ENCODE data around the gene ZER1.
"Not testable (repeated sequence)": the region's sequence is repeated elsewhere in the genome, so short reads cannot be mapped to it uniquely, and the experiment has no call there.

The ZER1 gene

DNA sequence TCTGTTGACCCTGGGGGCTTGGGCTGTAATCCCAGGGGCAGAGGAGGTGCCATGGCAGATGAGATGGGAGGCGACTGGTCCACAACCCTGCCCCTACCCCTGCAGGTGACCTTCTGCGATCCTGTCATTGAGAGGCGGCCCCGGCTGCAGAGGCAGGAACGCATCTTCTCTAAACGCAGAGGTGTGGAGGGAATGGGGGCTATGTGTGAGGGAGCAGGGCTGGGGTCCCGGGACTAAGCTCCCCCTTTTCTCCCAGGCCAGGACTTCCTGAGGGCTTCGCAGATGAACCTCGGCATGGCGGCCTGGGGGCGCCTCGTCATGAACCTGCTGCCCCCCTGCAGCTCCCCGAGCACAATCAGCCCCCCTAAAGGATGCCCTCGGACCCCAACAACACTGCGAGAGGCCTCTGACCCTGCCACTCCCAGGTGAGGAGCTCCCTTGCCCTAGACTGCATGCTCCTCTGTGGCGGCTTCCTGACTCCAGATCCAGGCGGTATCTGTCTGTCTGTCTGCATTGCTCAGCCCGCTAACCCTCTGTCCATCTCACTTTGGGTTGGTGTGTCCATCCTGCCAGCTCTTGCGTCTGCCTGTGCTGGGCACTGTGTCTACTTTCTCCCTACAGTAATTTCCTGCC lies 57.7 kb downstream of the ZER1 start:
- no peak for DNase-seq

DNA sequence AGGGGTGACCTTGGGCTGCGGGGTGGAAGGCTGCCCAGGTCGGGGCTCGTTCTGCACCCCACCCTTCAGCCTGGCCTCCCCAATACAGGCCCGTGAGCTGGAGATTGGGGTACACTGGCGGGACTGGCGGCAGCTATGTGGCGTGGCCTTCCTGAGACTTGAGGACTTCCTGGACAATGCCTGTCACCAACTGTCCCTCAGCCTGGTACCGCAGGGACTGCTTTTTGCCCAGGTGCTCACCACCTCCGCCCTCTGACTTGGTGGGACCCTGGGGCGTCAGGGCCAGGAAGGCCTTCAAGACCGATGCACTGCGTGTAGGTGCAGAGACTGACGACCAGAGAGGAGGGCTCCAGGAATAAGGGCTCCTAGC lies 58.3 kb downstream of the ZER1 start:
- DNase-seq, result no peak

DNA sequence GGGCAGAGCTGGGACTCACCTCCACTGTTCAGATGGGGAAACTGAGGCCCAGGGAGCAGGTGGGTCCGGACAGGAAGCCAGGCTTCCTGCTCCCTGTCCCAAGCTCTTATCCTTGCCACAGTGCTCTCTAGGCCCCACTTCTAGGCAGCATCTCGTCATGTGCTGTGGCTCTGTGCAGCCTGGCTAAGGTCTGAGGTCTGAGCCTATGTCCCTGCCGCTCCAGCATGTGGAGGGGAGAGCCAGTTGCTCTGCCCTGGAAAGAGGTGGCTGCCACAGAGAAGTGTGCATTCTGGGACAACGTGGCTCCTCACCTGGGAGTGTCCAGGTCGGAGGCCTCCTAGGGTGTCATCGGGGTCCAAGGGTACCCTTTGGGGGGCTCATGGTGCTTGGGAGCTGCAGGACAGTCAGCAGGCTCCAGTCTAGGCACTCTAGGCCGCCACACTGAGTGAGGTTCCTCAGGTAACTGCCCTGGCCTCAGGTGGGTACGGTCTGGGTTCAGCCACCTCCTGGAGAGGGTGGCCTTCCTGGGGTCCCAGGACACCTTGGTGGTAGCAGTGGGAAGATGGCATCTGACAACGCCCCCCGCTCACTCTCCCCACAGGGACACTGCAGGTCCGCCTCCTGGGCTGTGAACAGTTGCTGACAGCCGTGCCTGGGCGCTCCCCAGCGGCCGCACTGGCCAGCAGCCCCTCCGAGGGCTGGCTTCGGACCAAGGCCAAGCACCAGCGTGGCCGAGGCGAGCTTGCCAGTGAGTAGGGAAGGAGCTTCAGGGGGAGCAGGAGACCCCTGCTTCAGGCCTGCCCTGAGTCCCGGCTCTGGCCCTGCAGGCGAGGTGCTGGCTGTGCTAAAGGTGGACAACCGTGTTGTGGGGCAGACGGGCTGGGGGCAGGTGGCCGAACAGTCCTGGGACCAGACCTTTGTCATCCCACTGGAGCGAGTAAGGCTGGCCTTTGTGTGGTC lies 59.0 kb downstream of the ZER1 start:
- DNase-seq, result no peak

DNA sequence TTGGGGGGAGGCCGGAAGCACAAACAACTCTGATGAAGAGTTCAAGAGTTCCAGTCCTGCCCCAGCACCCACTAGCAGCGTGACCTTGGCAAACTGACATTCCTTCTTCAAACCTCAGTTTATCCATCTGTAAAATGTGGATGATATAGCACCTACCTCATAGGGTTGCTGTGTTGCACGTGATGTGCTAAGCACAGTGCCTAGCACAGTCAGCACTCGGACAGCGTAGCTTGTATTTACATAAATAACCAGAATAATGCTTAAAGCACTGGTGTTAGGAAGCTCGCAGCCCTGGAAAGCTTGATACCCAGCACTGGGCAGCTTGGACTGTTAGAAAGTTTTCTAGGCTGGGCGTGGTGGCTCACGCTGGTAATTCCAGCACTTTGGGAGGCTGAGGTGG lies 64.3 kb downstream of the ZER1 start:
- DNase-seq, result no peak

DNA sequence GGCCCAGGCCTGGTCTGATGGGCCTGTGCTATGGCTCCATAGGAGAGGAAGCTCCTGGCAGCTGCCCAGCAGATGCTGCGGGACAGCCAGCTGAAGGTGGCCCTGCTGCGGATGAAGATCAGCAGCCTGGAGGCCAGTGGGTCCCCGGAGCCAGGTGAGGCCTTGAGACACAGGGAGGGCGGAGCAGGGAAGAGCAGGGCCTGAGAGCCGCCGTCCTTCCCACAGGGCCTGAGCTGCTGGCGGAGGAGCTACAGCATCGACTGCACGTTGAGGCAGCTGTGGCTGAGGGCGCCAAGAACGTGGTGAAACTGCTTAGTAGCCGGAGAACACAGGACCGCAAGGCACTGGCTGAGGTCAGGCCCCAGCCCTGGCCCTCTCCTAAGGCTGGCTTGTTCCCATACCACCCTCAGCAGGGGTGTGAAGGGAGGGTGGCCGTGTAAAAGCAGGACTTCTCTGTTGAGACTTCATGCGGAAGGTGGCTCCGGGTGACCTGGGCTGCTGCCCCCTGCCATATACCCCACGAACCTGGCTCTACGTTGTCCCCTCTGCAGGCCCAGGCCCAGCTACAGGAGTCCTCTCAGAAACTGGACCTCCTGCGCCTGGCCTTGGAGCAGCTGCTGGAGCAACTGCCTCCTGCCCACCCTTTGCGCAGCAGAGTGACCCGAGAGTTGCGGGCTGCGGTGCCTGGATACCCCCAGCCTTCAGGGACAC lies 64.9 kb downstream of the ZER1 start:
- DNase-seq, result no peak

DNA sequence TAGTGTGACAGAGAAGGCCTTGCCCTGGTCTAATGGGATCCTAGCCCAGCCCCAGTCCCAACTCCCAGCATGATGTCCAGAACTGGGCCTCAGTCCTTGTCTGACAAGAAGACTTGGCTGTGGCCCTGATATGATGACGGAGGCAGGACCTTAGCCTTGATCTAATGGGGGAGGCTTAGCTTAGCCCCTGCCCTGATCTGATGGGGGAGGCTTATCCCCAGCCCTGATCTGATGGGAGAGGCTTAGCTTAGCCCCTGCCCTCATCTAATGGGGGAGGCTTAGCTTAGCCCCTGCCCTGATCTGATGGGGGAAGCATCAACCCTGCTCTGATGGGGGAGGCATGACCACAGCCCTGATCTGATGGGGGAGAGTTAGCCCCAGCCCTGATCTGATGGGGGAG lies 65.7 kb downstream of the ZER1 start:
- no peak for DNase-seq

DNA sequence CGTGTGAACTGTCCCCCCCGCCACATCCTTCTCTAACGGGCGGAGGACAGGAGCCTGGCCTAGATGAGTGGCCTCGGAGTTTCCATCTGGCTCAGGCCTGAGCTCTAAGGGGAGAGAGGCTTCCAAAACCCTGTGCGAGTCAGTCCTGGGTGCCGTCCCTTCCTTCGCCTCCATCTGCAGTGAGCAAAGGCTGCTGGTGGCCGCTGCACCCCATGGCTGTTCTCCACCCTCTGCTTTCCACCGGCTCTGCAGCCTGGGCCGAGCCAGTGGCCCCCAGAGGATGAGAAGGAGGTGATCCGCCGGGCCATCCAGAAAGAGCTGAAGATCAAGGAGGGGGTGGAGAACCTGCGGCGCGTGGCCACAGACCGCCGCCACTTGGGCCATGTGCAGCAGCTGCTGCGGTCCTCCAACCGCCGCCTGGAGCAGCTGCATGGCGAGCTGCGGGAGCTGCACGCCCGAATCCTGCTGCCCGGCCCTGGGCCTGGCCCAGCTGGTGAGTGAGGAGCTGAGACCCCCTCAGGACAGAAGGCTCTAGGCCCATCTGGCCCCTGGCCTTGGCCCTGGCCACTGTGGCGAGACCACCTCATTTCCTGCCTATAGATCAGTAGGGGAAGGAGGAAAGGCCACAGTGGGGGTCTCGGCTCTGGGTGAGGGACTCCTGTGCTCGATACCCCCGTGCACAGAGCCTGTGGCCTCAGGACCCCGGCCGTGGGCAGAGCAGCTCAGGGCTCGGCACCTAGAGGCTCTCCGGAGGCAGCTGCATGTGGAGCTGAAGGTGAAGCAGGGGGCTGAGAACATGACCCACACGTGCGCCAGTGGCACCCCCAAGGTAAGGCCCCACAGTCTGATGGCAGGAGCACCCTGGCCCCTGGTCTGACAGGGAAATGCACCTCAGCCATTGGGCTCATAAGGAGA lies 66.4 kb downstream of the ZER1 start:
- no peak for DNase-seq

DNA sequence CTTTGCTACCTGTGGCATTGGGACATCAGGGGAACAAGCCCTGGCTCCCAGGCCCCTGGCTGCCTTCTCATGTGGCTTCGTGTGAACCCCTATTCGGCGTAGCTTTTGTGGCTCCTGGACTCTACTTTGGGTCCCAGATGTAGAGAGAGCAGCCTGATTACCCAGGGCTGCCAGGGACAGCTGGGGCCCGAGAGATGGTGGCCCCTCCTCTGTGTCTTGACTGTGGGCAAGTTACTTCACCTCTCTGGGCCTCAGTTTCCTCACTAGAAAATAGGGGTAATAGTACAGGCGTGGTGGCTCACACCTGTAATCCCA lies 67.4 kb downstream of the ZER1 start:
- no peak for DNase-seq

DNA sequence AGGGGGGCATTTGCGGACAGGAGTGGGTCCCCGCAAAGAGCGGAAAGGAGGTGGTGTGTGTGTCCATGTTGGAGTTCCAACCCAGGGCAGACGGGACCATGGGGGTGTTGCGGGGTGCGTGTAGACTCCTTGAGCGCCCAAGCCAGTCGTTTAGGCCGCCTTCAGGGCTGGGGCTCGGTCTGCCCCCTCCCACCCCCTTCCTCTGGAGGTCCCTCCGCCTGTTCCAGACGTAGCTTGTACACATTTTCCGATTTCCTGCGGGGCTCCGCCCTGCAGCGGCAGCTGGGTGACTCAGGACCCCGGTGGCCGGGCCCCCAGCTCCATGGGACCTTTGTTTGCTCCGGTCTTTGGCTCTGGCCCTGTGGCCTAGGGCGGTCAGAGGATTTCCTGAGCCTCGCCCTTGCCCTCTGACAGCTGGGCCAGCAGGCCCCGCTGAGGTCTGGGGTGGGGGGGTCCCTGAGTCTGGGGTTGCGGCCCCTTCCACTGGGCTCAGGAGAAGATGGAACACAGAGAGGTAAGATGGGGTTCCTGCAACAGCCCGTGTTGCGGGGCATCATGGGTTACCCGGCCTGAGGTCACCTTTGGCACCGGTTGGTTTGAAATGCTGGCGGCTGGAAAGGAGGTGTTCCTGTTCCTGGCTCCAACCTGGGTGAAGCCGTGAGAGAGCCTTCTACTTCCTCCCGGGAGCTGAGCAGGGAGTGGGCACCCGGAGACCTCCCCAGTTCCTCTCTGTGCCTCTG lies 67.9 kb downstream of the ZER1 start:
- DNase-seq, result no peak

DNA sequence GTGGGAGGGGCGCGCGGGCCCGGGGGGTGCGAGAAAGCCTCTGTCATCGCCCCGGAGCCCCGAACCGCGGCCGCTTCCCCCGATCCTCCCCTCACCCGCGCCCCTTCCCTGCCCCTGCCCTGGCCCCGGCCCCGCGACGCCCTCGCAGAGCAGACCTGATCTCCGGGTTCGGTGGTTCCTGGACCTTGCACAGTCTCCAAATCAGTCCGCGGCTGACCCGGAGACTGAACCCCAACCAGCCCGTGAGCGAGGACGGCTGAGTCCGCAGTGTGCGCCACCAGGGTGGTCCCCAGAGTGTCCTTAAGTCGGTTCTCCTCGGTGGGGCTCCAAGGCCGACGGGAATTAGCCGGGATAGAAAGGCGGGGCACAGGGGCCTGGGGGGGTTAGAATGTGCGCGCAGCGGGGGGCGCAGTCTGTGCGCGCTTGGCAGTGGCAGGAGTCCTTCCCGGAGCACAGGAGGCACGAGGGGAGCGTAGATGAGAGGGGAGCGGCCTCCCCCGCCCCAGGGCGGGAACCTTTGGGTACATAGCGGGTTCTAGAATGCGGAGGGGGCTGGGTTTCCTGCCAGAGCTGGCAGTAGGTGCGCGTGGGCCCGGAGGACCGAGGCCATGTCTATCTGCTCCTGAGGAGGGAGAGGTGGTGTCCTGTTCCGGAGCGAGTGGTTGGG lies 68.6 kb downstream of the ZER1 start:
- peak; percentile 58 for DNase-seq

DNA sequence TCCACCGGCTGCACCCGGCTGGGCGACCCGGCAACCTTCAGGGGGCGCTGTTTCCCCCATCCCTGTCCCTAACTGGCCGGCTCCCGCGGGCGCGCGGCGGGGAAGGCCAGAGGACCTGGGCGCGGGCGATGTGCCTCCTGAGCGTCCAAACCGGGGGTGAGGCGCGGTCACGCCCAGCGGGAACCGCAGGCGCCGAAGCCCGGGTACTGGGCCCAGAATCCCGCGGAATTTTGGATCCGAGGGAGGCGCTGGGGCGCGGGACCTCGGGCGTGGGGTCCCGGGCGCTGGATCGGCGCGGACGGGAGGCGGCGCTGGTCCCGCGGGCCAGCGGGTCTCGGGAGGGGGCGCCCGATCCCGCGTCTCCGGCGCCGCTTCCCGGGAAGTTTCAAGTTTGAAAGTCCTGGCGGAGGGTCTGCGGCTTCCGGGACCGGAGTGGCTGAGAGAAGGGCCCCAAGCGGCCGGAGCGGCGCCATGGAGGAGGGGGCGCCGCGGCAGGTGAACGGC lies 69.2 kb downstream of the ZER1 start, which contains the start of gene PKN3:
PKN3 (plus strand) TSS at position 59 of the 504 bp plus-strand sequence; CDS start at position 472, 413 bp downstream.
- DNase-seq, result peak; percentile 87

DNA sequence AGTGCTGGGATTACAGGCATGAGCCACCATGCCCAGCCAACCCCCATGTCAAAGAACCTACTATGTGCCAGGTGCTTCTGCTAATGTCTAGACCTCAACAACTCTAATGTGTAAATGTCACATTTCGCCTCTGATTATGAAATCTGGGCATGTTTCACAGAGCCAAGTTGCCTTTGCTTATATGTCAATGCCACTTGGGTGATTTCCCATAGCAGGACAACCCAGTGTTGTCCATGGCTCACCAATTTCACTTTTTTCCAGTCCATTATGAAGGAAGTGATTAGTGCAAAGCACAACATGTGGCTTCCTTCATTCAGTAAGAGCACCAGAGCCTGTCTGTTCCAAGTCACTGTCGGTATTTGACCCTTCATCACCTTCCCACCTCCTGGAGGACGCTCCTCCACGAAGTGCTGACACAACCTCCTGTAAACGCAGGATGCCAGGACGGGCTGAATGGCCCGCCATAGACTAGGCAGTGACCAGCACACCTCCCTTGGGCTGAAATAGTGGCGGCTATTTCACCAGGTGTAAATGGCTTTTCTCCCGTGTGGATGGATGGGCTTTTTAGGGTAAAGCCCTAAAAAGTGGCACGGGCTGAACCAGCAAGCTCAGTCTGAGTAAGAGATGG lies 70.4 kb downstream of the ZER1 start:
- DNase-seq, result no peak

DNA sequence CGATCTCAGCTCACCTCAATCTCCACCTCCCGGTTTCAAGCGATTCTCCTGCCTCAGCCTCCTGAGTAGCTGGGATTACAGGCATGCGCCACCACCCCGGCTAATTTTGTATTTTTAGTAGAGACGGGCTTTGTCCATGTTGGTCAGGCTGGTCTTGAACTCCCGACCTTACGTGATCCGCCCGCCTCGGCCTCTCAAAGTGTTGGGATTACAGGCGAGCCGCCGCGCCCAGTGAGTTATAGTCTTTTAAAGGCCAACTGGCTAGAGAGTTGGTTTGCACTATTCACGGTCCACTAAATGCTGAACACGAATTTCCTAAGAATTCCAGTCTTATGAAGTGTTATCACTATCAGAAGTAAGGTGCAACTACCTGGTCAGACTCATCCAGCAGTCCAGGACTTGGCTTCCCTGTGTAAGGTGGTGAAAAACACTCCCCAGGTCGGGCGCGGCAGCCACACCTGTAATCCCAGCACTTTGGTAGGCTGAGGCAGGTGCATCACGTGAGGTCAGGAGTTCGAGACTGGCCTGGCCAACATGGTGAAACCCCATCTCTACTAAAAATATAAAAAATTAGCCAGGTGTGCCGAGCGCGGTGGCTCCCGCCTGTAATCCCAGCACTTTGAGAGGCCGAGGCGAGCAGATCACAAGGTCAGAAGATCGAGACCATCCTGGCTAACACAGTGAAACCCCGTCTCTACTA lies 72.5 kb downstream of the ZER1 start:
- DNase-seq, result not testable (repeated sequence)

DNA sequence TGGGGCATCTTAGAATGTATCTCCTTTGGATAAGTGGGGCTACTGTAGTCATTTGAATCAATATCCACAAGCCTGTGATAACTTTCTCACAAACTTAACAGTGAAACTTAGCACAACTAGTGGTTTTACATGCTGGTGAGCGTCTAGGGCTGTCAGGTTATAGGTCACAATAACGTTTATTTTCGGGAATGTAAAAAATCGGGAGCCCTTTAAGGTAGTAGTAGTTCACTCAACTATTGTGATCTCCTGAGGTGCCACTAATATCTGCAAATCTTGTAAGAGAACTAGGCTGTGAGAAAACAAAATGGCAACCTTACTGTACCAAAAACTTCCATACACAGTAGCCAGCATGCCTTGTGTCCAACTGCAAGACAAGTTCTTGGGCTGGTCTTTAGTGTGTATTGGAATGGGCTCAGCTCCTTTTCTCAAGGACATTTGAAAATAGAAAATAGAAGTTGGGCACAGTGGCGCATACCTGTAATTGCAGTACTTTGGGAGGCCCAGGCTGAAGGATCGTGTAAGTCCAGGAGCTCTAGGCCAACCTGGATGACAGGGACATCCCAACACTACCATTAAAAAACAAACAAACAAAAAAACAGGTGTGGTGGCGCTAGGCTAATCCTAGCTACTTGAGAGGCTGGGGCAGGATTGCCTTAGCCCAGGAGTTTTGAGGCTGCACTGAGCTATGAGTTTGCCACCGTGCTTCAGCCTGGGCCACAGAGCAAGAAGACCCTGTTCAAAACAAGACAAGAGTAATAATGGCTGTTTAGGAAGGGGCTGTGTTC lies 74.6 kb downstream of the ZER1 start:
- DNase-seq, result no peak

DNA sequence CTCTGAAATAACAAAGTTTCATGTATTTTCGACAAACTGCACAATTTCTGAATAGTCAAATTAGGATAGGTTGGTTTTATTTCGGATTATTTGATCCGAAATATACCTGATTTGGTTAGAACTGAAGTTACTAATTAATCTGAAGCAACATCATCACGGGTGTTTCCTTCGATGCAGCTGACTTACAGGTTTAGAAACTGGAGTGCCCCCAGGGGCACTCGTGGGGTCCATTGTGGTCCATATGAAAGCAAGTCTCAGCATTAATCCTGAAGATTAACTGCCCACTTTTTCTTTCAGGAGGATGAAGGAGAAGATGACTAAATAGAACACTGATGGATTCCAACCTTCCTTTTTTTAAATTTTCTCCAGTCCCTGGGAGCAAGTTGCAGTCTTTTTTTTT lies 77.4 kb downstream of the ZER1 start:
- no peak for DNase-seq

DNA sequence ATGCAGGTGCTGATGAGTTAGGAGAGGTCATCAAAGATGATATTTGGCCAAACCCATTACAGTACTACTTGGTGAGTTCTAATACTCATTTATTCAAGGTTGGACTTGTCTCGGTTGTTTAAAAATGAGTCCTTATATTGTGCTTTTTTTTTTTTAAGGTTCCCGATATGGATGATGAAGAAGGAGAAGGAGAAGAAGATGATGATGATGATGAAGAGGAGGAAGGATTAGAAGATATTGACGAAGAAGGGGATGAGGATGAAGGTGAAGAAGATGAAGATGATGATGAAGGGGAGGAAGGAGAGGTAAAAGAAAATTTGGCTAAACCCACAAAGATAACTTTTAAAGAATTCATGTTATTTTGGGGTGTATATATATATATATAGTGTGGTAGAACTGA lies 78.0 kb downstream of the ZER1 start:
- DNase-seq, result not testable (repeated sequence)

DNA sequence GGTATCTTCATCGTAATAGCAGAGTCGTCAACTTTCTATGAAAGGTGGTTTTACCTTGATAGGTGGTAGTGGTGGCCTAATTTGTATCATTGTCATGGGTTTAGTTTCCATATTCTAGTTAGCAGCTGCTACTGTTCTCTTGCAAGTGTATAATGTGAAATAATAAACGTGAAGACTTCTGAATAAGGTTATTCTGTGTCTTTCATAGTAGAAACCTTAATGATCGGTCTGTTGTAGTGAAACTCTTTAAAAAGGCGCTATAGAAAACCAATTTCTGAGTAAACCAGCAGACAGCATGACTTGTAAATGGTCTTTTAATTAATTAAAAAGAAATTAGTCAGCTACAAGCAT lies 81.1 kb downstream of the ZER1 start:
- no peak for DNase-seq

DNA sequence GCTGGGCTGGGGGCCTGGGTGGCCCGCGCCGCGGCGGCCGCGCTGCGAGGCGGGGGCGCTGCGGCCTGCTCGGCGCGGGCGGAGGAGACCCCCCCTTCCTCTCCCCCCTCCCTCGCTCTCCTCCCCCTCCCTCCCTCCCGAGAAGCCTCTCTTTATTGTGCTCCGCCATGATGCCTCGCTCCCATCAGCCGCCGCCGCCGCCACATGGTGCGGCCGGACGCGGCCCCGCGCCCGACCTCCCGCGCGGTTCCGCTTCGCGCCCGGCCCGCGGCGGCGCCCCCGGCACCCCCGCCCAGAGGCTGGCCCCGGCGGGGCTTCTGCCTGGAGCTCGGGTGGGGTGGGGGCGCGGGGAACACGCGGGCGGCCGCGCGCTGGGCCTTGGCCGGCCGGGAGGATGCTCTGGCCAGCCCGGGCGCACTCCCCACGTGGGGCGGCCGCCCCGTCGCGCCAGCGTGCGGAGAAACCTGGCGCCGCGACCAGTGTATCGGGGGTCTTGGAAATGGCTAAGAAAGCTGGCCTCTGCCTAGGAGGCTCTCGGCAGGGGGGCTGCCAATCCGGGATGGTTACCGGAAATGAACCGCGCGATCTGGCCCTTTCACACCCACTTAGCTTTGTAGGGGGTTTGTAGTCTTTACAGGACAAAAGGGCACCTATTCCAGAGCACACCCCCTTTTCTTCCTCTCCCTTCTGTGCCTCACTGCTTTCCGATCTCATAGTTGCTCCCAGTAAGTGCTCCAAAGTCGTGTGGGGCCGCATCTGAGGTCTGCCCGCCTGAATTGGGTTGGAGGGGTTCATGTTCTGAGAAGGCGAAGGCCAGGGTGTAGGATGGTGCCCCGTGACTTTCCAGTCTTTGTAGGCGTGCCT lies 81.7 kb downstream of the ZER1 start:
- peak; percentile 54 for DNase-seq

Data from EL (cell line).